GM21390 (cell line): ENCODE results near the gene TMEM141.

Experiments used
- ATAC-seq: cut with Tn5 transposase; IDR thresholded peaks from one replicate; pipeline ENCODE4 v1.9.1; 2021; ENCODE audit not compliant: unreplicated experiment

The TMEM141 gene

DNA sequence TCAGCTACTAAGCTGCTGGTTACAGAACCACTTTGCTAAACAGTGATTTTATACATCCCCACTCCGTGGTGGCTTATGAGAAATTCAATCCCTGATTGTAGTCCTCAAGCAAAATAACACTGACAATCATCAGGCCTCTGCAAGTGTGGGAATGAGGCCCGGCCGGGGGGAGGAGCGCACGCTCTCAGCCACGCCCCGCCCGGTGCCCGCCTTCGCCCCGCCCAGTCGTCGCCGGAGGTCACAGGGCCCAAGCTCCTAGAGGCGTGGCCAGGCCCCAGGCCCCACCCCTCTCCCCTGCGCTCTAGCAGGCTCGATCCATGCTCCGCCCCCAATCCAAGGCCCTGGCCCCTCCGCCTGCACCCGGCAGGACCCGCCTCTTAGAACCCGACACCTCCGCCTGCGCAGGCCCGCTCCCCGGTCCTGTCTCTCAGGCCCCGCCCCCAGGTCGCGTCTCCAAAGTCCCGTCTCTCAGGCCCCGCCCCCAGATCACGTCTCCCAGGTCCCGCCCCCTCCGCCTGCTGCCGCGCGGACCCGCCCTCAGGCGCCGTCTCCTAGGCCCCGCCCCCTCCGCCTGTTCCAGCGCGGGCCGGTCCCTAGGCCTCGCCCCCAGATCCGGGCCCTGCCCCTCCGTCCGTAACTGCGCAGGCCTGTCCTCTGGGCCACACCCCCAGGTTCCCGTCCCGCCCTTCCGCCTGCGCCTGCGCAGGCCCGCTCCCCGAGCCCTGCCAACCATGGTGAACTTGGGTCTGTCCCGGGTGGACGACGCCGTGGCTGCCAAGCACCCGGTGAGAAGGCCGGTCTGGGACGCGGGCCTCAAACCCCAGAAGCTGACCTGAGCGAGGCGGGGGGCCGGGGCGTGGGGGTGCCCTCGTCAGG lies at the start of gene TMEM141:
TMEM141 (plus strand) TSS at position 705 of the 876 bp plus-strand sequence; CDS start at position 732, 27 bp downstream.
- ATAC-seq = peak; percentile 78

DNA sequence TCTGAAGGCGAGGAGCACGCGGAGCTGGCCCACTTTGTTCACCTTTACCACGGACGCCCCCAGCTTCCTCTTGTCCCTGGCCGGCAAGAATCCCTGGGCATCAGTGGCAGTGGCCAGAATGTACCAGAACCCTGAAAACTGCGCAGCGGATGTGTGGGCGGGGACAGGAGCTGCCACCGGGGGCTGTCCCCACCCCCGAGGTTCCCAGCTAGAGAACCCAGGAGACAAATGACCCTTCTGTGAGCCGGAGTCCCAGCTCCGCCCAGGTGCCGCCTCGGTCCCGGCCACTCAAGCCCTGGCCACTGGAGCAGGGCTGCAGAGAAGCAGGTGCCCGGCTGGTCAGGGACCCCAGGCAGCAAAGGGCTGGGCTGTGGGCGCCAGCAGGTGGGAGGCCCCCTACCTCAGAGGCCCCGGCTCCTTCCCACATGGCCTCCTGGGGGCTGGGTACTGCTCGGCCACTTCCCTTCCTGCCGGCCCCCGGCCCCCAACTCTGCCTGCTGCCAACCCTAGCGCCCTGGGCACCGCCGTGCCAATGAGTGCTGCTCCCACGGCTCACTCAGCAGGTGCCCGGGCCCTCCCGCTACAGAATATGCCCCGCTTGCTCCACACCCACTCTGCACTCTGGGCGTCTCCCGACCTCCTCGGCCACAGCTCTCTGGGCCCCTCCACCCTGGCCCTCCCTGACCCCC lies 49.1 kb upstream of the TMEM141 start:
- no peak for ATAC-seq

- ATAC-seq = no peak
These were observed 48.4 kb upstream of the TMEM141 start, which contains the start of gene LCN10 for GRCh38 chr9:136742591-136743391. Gene LCN10 (minus strand): TSS chr9:136742940. CDS start chr9:136742903, 37 bp downstream.

- no peak for ATAC-seq
These were observed 47.4 kb upstream of the TMEM141 start for GRCh38 chr9:136743639-136744211.

DNA sequence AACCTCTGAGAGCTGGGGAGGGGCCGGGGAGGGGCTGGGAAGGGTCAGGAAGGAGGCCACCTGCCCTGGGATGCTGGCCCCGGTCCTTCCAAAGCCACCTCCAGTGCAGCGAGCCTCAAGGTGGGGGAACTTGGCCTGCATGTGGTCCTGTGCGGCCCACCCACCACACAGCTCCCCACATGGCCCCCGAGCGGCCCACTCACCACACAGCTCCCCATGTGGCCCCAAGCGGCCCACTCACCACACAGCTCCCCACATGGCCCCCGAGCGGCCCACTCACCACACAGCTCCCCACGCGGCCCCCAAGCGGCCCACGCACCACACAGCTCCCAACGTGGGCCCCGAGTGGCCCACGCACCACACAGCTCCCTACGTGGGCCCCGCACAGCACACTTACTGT lies 46.4 kb upstream of the TMEM141 start:
- no peak for ATAC-seq

GRCh38 chr9:136745389-136746154 lies 45.6 kb upstream of the TMEM141 start:
- ATAC-seq = no peak

- ATAC-seq = no peak
These were observed 45.0 kb upstream of the TMEM141 start for GRCh38 chr9:136746155-136746490.

DNA sequence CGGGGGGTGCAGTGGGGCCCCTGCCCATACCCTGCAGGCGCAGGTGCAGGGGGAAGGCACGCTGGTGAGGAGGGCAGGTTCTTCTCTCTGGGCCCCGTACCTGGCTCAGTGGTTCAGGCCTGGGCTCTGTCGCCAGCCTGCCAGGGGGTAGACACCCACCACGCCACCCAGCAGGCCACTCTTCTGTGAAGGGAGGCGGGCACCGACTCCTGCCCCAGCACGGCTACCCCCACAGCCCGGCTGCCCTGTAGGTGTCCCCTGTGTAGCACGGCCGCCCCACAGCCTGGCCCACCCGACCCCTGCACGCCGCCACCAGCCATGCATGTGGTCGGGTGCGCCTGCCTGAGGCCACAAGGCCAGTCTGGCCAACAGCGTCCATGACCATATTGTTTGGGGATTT lies 44.5 kb upstream of the TMEM141 start:
- no peak for ATAC-seq

DNA sequence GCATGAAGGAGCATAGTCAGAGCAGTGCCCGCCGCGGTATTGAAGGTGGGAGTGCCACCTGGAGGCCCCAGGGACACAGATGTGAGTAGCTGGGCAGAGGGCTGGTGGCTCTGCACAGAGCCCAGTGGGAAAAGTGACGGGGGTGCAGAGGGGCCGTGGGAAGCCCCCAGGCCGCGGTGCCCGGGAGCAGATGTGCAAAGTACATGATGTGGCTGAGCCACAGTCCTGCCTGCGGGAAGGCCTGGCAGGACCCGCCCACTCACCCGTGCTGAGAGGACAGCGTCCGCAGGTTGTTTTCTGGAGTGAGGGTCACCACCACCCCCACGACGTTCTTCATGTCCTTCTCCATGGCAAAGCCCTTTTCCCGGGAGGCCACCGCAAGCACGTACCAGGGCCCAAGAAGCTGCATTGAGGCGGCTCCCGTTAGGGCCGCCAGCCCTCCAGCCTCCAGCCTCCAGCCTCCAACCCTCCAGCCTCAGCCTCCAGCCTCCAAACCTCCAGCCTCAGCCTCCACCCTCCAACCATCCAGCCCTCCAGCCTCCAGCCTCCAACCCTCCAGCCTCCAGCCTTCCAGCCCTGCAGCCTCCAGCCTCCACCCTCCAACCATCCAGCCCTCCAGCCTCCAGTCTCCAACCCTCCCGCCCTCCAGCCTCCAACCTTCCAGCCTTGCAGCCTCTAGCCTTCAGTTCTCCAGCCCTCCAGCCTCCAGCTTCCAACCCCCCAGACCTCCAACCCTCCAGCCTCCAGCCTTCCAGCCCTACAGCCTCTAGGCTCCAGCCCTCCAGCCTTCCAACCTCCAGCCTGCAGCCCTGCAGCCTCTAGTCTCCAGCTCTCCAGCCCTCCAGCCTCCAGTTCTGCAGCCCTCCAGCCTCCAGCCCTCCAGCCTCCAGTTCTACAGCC lies 43.7 kb upstream of the TMEM141 start:
- ATAC-seq = no peak

DNA sequence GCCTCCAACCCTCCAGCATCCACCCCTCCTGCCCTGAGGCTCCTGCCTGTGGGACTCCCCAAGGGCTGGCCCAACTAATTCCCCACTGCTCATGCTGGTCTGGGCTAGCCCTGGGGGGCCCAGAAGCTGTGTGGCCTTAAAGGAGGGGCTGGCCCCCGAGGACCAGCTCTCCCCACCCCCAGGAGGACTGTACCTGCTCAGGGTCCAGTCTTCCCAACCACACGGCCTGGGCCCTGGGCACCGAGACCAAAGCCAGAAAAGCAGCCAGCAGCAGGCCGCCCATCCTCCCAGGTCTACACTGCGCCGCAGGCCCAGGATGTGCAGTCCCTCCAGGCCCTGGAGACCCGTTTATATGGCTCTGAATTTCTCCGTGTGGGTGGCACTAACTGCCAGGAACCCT lies 42.9 kb upstream of the TMEM141 start, which contains the start of gene LCN6:
LCN6 (minus strand) TSS at position 325 of the 400 bp plus-strand sequence; CDS start at position 283, 42 bp downstream.
- ATAC-seq = no peak

DNA sequence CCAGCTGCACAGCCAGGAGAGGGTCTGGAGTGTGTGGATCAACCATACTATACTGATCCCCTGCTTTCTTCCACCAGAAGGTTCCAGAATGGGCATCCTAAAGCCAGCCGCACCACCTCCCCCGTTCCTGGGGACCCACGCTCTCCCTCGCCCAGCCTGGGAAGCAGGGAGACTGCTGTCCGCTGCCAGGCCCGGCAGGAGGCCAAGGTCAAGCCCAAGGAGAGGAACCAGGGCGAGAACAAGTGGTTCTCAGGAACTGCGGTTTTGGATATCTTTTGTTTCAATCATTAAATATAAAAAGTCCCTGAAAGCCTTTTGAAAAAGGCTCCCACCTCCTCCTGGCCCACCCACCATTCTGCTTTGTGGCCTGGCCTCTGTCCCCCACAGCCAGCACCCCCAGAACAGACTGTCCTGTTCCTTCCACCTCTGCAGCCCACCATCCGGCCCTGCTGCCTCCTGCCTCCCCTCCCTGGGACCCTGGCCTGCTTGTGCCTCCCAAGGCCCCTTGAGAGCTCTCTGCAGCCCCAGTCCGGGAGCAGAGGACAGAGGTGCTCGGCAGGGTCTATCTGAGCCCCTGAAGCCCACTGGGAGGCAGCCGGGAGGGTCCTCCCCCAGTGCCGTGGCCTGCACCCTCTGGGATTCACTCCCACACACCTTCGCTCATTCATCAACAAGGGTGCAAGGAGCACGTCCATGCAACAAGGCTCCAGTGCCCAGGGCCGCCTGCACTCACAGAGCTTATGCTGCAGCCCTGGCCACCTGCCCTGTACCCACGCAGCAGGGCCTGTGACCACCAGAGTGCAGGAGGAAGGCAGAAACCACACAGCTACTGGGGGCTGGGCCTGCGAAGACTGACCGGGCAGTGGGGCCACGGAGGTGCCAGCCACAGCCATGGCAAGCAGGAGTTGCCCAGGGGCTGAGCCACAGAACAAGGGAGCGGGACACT lies 42.2 kb upstream of the TMEM141 start:
- ATAC-seq = no peak

DNA sequence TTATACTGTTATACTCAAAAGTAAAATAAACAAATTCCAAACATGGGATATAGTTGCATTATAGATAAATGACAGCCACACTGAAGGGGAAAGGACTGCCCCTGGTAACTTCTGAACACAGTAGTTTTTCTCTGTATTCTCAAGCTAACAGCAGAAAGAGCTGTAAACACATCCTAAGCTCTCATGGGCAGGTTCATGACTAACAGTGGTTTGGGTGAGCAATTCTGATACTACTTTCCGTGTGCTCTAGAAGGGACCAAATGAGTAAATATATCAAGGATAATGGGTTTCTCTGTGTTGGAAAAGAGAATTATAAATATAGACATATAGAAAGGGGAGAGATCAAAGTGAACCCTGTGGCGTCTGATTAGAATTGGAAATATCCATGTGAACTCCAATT lies 40.6 kb upstream of the TMEM141 start:
- no peak for ATAC-seq

DNA sequence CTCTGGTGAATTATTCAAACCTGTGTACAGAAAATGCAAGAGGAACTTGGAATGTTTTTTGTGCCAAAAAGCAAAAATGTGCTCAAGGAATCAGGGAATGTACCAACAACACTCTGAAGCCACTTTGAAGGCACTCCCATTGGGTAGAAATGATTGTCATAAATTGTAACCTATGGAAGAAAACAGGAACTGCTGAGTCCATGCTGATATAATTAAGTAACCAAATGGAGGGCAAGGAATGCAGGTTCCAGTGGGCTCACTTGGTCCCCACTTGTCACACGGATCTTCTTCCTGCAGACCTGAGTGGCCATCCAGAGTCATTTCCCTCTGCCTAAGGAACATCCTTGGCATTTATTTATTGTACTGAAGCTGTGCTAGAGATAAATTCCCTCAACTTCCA lies 39.9 kb upstream of the TMEM141 start:
- ATAC-seq = no peak

DNA sequence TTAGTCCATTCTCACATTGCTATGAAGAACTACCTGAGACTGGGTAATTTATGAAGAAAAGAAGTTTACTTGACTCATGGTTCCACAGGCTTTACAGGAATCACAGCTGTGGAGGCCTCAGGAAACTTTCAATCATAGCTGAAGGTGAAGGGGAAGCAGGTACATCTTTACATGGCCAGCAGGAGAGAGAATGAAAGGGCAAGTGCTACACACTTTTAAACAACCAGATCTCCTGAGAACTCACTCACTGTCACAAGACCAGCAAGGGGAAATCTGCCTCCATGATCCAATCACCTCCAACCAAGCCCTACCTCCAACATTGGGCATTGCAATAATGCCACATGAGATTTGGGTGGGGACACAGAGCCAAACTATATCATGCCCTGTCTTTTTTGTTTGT lies 39.3 kb upstream of the TMEM141 start:
- ATAC-seq = no peak

- no peak for ATAC-seq
These were observed 37.6 kb upstream of the TMEM141 start for GRCh38 chr9:136753371-136754058.

DNA sequence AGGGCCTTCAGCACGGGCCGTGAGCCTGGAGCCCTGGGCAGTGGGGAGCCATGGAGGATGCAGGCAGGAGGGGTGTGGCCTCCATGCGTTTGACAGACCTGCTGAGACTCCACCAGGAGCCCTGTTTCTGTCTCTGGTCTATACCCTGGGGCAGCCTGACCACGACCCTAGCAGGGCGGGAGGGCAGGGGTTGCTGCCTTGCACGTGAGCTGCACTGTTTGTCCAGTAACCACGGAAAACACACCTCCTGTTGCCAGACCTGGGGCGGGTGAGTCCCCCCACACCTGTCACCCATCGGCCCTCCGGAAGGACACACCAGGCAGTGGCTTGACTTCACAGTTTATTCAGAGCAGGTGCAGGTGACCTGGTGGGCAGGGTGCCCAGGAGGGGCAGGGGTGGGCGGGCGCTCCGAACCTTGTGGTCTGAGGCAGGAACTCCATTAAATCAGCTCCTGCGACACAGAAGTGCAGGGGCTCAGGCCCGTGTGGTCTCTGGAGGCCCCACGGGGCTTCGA lies 37.0 kb upstream of the TMEM141 start:
- ATAC-seq = no peak

GRCh38 chr9:136754626-136755301 lies 36.4 kb upstream of the TMEM141 start:
- ATAC-seq = no peak
